ENCODE measurements around the gene SLC4A1.

SLC4A1 gene

DNA sequence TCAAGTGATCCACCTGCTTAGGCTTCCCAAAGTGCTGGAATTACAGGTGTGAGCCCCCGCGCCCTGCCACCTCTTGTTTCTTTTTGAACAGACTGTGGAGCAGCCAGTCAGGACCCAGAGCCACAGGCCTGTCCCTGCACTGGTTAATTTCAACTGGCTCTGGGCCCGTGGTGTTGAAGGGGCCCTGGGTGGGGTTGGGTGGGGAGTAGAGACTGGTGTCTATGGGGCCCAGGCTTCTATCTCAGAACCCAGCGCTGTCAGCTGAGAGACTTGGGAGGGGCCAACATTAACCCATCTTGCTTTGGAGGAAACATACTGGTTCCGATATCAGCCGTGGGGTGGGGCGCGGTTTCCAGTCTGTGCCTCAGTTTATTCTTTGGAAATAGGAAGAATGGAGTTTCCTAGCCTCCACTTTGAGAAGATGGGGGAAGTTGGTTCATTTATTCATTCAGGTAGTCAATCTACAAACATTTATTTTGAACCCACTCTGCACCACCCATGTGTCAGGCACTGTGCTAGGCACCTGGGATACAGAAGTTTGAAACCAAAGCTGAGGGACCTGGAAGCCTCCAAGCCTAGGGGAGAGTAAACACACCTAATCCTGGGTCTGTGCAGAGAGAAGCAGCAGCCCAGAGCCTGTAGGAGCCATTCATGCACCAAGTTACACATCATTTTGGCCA lies 15.5 kb upstream of the SLC4A1 start:
- DNase-seq = no peak

DNA sequence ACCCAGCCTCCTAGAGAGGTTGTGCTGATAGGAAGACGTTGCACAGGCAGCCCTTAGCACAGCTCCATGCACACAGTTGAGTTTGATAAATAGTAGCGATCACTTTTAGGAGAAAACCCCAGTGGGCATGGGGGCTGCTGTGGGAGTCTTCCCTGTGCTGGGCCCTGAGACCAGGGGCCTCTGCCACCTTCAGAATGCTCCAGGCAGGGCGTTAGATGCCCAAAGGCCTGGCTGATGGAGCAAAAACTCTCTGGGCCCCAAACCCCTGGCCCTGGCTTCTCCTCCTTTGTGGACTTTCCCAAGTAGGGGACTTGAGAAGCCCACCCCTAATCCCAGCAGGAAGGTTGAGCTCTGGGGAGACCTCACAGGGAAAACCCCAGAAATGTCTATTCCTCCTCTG lies 14.3 kb upstream of the SLC4A1 start:
- no peak for DNase-seq

DNA sequence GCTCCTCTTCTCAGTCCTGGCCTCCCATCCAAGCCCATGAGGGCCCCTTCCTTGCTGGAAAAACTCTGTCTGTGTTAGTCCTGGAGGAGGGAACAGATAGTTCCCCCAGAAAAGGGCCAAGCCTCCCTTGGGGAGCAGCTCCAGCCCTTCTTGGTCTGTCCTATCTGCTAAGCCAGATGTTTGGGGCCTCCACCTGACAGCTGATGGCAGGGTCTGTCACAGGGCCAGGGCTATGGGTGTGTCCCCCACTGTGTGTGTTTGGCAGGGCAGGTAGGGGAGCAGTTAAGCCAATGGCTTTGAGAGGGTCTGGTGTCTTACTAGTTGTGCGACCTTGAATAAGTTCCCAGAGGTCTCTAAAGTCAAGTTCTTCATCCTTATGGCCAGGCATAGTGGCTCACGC lies 13.6 kb upstream of the SLC4A1 start:
- no peak for DNase-seq

DNA sequence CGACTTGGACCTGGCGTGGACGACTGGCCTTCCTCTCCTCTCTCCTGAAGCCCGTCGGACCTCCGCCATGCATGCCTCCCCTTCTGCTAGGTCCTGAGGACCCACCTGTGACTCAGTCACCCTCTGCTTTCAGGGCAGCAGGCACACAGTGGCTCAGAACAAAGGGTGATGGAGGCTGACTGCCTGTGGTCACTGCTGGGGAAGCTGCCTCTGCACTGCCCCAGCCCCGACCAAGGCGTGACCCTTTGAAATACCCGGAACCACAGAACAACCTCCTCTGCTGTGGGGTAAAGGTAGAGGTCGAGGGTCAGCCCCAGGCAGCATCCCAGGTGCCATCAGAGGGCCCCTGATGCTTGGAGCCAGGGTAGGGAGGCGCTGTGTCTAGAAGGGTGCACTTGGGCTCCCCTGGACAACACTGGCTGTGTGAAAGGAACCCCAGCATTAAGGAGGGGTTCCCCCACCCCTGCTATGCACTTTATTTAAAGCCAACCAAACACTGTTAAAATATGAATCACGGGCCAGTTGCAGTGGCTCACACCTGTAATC lies 12.5 kb upstream of the SLC4A1 start:
- no peak for DNase-seq

DNA sequence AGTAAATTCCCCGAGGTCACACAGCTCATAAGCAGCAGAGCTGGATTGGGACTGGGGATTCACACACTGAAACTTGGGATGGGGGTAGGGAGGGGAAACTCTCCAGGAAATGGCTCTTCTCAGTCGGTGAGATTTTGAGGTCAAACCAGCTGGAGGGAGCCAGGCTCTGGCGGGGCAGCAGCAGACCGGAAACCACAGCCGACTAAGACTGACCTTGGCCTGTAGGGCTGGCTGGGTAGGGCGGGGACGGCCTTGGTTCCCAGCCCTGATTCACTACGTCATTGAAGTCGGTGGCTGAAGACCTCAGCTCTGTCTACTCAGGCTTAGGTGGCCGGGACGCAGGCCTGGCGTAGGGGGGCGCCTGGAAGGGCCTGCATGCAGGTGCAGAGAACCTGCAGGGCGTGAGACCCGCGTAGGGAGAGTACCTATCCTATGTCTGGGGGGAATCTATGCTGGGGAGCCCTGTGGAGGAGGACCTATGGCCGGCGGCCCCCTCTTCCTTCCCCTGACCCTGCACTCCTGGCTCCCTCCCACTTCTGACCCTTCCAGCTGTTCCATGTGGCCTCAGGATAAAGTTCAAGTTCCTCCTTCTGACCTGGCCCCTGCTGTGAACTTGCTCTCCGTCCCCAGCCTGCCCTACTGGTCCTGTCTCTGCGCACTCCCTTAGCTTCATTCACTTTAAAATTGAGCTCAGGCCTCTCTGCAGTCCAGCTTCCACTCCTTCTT lies 11.9 kb upstream of the SLC4A1 start:
- DNase-seq = peak; percentile 94

DNA sequence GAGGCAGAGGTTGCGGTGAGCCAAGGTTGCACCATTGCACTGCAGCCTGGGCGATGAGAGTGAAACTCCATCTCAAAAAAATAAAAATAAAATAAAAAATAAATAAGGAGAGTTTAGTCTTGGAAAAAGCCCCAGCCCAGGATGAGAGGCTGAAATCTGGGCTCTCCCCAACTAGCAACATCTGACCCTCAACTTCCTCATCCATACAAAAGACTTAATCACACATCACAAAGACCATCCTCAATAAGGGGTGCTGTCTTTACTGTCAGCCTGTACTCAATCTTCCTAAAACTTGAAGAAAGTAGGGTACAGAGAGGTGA lies 11.4 kb upstream of the SLC4A1 start:
- DNase-seq = no peak

DNA sequence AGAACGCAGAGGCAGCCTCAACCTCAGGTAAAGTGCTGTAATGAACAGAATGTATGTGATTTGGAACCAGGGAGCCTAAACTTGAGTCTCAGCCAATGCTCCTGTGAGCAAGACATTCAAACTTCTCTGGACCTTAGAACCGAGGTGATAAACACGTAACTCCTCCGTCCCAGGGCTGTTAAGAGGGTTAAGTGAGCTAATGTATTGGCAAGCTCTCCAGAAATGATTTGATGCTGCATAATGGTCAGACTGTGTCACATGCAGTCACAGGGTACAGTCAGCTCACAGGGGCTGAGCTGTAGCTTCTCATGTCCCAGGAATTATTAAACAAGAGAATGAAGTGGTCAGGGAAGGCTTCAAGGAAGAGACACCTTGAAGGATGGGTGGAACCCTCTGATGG lies 10.0 kb upstream of the SLC4A1 start:
- DNase-seq = no peak

DNA sequence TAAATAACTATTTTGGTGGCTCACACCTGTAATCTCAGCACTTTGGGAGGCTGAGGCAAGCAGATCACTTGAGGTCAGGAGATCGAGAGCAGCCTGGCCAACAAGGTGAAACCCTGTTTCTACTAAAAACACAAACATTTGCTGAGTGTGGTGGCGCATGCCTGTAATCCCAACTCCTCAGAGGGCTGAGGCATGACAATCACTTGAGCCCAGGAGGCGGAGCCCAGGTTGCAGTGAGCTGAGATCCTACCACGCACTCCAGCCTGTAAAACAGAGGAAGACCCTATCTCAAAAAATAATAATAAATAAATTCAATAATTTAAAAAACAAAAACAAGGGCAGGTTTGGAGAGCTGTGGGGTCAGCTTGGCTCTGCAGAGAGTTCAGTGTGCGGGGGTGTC lies 5.7 kb upstream of the SLC4A1 start:
- DNase-seq = no peak

DNA sequence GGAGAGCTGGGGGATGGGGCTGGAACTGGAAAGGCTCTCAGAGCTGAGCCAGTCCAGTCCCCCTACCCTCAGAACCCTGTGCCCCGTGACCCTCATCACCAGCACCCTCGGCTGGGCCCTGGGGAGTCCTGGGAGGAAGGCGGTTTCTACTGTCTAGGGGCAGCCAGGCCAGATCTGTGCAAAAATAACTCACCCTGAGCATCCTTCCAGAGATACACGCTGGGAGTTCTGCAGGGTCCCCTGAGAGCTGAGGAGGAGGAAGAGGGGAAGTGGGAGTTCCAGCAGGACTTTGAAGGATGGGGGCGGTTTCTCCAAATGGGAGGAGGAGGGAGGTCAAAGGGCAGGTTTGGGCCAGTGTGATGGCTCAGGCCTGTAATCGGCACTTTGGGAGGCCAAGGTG lies 5.0 kb upstream of the SLC4A1 start:
- DNase-seq = no peak

DNA sequence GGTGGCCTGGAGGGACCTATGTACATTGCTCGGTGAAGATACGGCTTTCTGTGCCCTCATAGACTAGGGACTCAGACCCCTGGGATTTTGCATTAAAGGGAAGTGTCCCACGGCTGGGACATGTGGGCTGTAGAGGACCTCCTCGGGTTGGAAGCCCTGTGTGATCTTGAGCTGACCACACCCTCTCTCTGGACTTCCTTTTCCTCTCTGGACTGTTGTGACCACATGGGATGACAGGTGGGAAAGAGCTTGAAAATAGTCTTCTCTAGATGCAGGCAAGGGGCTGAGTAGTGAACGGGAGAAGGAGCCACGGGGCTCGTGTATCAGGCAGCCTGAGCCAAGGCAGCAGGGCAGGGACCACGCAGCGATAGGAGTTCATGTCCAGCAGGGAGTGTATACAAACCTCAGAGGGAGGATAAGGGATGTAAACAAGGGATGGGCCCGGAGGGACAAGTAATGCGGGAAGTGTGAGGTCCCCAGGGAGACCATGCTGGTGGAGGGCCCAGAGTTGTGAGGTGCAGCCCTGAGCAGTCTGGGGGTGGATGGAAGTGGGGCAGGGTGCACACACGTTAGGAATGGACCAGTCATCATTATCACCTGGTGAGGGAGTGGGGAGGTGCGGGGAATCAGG lies 4.5 kb upstream of the SLC4A1 start:
- DNase-seq = no peak

DNA sequence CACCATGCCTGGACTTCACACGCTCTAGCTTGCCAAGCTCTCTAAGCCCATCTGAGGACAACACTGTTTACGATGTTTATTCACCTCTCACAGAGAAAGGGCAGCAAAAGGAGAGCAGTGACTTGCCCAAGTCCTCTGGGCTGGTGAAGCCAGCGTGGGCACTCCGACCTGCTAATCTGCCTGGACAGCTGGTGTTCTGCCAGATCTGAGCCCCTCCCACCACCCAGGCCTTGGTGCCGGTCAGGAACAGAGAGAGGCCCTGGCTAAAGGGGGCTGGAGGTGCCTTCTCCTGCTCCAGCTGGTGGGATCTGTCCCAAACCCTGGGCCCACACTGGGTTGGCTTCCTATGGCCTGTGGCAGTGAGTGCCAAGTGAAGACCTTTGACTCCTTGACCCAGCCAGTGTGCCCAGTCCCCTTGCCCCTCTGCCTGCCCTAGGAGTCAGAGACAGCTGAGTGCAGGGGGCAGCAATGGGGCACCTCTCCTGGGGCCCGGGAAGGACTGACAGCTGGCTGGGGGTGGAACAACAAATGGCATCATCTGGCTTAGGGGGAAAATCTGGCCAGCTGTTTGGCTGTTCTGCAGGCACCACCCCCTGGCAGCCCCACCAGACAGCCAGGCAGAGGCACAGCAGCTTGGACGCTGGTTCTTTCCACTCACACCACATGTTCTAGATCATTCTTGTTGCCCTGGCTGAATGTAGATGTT lies 1.8 kb upstream of the SLC4A1 start:
- DNase-seq = no peak

DNA sequence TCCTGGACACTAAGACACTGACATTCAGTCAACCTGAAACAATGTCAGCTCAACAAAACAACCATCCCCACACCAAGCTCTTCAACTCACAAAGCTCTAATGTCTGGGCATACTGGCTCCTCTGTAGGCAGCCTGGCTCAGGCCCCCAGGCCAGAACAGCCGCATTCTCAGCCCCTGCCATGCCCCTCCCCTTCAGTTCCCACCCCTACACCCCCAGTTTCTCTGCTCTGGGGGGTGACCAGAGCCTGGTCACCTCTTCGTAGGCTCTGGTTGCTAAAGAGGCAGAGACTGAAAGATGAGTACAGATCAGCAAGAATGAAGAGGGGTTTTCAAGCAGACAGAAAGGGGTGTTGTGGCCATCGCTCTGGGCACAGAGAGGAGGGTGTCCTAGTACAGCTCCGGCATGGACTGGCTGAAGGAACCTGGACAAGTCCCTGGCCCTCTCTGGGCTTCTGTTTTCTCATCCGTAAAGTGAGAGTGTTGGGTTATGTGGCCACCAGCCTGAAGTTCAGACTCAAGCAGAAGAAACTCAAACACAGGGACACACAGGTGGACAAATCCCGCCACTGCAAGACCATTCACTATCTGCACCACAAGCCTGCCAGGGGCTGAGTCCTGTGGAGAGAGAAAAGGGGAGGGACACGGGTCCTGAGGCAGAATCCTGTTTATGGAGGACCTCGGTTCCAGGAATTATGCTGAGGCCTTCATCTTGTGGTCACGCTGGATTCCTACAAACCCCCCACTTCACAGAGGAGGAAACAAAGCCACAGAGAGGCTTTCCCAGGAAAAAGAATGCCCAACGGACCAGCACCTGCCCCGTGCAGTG lies 987 bp upstream of the SLC4A1 start:
- DNase-seq = no peak

DNA sequence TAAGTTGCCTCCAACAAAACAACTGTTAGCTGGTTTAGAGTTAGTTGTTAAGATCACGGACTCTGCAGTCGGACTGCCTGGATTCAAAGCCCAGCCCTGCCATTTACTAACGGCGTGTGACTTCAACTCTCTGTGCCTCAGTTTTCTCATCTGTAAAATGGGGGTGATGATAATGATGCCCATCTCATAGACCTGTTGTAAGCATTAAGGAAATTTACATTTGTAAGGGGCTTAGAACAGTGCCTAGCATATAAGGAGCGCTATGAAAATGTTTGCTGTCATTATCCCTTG lies 825 bp downstream of the SLC4A1 start:
- DNase-seq = no peak

DNA sequence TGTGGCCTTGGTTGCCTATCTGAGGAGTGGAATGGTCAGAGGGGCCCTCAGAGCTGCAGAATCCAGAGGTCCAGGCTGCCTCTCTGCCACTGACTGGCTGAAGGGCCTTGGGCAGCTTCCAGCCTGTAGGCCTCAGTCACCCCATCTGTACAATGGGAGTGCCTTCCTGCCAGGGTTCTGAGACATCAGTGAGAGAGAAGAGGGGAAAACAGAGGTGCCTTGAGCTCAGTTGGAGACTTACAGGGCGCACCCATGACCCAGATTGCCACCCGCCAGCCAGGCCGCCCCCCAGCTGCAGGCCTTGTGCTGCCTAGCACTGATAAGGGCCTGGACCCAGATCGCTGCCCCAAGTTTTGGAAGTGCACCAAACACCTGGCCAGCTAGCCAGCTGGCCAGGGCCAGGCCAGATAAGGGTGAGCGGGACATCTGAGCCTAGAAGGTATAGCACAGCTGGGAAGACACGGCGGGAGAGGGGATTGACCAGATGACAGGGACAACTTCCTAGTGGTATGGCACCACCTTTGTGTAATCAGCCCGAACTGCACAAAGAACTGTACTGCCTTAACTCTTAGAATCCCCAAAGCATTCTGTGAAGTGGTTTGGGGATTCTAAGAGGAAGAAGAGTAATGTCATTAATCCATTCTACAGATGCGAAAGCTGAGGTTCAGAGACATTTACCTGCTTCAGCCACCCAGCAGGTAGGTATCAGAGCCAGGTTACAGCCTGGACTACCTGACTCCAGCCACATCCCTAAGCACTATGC lies 1.4 kb downstream of the SLC4A1 start:
- no peak for DNase-seq

DNA sequence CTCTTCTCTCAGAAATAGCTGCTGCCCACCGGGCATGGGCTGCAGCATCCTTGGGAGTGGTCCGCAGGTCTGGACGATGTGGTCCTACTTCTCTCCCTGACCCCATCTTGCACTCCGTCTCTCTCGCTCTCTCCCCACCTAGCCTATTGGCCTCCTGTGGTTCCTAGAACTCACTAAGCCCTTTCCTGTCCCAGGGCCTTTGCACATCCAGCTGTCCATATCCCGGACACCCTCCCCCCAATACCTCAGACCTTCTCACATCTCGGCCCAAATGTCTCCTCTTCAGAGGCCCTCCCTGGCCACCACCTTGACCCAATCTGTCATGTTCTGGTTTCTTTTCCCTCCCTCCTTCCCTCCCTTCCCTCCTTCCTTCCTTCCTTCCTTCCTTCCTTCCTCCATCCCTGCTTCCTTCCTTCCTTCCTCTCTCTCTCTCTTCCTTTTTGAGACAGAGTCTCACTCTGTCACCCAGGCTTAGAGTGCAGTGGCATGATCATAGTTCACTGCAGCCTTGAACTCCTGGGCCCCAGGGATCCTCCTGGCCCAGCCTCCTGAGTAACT lies 4.5 kb downstream of the SLC4A1 start:
- DNase-seq = no peak

DNA sequence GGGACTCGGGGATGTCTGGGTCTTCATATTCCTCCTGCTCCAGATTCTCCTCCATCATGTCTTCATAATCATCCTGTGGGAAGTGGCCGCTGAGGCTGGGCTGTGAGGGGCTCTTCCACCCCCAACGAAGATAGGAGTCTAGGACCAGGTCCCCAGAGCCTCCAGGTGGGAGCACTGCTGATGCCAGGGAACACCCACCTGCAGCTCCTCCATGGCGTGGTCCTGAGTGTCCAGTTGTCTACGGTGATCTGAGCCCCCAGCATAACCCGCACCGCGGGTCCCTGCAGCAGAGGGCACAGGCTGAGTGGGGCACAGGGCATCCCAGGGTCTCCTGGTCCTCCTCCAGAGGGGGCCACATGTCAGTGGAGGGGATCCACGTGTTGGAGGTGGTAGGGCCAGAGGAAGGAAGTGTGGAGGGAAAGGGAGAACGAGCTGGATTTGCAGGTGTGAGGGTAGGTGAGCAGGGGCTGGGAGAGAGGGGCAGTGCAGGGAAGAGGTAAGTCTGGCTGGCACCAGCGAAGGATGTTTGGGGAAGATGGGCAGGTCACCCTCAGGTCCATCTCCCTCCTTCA lies 5.2 kb downstream of the SLC4A1 start:
- no peak for DNase-seq

DNA sequence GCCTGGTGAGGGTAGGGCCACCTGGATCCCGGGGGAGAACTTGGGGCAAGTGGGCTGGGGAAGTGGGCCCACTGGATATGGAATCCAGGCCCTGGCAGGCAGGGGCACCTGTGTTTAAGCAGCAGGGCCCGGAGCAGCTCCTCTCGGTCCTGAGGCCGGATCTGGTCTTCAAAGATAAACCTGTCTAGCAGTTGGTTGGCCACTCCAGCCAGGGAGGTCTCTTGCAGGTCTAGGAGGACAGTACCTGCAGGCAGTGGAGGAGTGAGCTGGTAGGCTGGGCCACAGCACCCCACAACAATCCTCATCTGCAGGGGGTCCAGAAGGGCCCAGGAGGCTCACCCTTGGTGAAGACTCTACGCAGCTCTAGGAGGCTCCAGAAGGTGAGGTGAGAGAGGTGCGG lies 7.6 kb downstream of the SLC4A1 start:
- no peak for DNase-seq

DNA sequence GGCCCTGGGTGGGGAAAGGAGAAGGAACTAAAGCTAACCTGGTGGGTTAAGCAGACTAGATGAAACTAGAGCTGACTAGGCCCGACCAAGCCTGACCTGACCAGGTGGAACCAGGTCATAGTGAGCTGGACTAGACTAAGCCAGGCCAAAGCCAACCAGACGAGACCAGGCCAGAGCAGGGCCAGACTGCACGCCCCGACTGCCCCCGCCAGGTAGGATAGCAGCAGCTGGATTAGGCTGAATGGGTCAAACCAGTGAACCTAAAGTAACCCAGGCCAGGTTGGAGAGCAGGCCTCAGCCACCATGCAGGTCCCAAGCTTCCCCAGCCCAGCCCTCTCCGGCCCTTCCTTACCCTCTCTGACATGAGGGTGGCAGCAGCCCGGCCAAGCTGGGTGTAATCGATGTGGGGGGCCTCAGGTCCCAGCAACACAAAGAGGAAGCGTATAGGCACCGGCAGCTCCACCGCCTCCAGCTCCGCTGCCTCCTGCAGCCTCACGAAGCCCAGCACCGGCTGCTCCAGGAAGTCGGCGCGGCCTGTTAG lies 9.1 kb downstream of the SLC4A1 start:
- no peak for DNase-seq

DNA sequence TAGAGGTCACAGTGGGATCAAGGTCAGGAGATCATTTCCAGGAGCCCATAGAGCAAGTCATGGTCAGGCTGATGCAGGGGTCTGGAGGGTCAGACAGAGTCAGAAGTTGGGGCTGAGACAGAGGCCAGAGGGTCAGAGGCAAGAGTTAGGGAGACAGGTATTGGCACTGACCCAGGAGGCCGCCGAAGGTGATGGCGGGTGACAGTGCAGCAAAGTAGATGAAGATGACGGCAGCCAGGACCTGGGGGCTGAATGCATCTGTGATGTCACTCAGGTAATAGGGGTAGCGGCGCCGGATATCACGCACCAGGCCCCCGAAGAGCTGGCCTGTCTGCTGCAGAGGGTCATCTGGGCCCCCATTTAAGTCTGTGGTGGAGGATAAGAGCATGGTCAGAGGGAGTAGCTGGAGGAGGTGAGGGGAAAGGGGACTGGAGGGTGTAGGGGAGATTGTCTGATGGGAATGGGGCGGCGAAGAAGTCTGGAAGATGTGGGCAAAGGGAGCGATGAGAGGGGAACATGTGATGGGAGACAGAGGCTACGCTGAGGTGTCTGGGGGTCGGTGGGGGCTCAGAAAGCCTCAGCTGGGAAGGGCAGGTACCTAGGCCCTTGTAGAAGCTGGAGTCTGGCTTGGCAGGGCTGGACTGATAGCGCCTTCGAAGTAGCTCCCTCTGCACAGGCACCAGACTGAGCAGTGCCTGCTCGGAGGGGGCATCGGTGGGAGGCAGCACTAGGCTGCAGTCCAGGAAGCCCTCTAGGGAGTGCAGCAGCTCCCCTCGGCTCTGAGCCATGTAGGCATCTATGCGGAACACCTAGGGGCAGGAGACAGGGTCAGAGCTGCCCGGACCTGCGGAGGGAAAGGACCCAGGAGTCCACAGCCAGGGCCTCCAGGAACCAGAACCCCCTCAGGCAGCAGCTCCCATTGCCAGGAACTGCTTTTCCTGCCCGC lies 9.8 kb downstream of the SLC4A1 start:
- no peak for DNase-seq

DNA sequence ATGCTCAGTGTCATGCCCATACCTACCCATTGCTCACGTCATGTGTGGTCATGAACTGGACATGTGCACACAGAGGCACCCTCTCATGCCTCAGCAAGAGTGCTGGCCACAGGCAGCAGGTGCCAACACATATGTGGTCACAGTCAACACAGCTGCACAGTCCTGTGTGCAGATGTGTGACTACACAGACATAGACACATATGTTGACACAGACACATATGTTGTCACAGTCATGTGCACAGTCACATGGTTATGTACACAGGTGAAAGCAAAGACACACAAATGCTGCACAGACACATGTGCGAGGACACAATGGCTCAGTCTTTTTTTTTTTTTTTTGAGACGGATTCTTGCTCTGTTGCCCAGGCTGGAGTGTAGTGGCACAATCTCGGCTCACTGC lies 11.3 kb downstream of the SLC4A1 start:
- DNase-seq = no peak

Measured in EL (cell line).